K562 (cell line): ENCODE results near the gene ZBTB47. TPM values are rescaled to one million over a fixed set of nuclear protein-coding genes. Genes with fewer than 3 reads are reported as not detected.
A peak's percentile ranks its signal among the peaks of the same experiment; 100 is the strongest.

Experiments
- FOXA1 ChIP-seq: fragments of 450-650 bp; IDR thresholded peaks from 2 replicates; pipeline ENCODE4 v1.6.1; 2016; ENCODE audit warnings: mild to moderate bottlenecking, borderline replicate concordance
- HDGF ChIP-seq: fragments of 450-650 bp; IDR thresholded peaks from 2 replicates; pipeline ENCODE4 v1.6.1; 2016
- NR3C1 ChIP-seq: sonication (generic); formaldehyde crosslinking; IDR thresholded peaks from 2 replicates; pipeline ENCODE4 v1.8.1; 2022; ENCODE audit warnings: missing genetic modification reagents
- RBM25 ChIP-seq: fragments of 200-400 bp; formaldehyde crosslinking; IDR thresholded peaks from 2 replicates; pipeline ENCODE4 v1.6.1; 2018; ENCODE audit warnings: low read length, low read depth, moderate library complexity; ENCODE audit not compliant: severe bottlenecking
- SMARCE1 ChIP-seq: fragments of 450-650 bp; IDR thresholded peaks from 2 replicates; pipeline ENCODE4 v1.7.1; 2016; ENCODE audit warnings: mild to moderate bottlenecking
- ZBTB40 ChIP-seq, 2 experiments: fragments of 450-650 bp in 1 of 2; sonication (generic) in 1 of 2; formaldehyde crosslinking in 1 of 2; IDR thresholded peaks; 2 replicates each; pipeline versions ENCODE4 v1.7.1 to v1.9.0; 2016 to 2022; ENCODE audit warnings: inconsistent platforms in 1 of 2, mild to moderate bottlenecking in 1 of 2, missing genetic modification reagents in 1 of 2
- ZBTB43 ChIP-seq: sonication (generic); formaldehyde crosslinking; IDR thresholded peaks from 2 replicates; pipeline ENCODE4 v1.8.0; 2023; ENCODE audit warnings: mild to moderate bottlenecking, missing genetic modification reagents
- ZNF165 ChIP-seq: fragments of 250-450 bp; sonication (Bioruptor Pico); IDR thresholded peaks from 2 replicates; pipeline ENCODE4 v1.4.0; 2020; ENCODE audit warnings: borderline replicate concordance
- ZNF277 ChIP-seq: fragments of 250-450 bp; sonication (Bioruptor Pico); IDR thresholded peaks from 2 replicates; pipeline ENCODE4 v1.8.0; 2022; ENCODE audit warnings: inconsistent platforms, mild to moderate bottlenecking, moderate library complexity, borderline replicate concordance
- ZNF589 ChIP-seq: fragments of 200-800 bp; sonication (Bioruptor generic); IDR thresholded peaks from 2 replicates; pipeline ENCODE4 v1.6.1; 2016; ENCODE audit warnings: low read depth, missing genetic modification characterization, missing compliant biosample characterization
- ZNF707 ChIP-seq: fragments of 250-450 bp; sonication (Bioruptor Pico); conservative IDR thresholded peaks from 2 replicates; pipeline ENCODE4 v1.8.0; 2022; ENCODE audit warnings: inconsistent platforms, mild to moderate bottlenecking, moderate library complexity
- polyA plus RNA-seq, 8 experiments: library from polyadenylated mRNA; depleted of rRNA in 4 of 8; stranded (reverse) in 5 of 8; unstranded in 3 of 8; fragments of >200 nt; fragmentation: Nextera tagmentation in 2 of 8; fragmentation: Illumina TruSeq in 1 of 8; extraction: Ambion mirVana in 2 of 8; extraction: Trizol in 1 of 8; gene quantifications; 2 replicates each; pipeline versions ENCODE4 v1.2.1 to v1.2.3, GENCODE V29; 2011 to 2014; ENCODE audit warnings: inconsistent platforms in 1 of 8, missing spikeins in 1 of 8
- total RNA-seq, 7 experiments: library from RNA; depleted of rRNA in 6 of 7; stranded (reverse); fragments of >200 nt in 6 of 7; fragmentation: Illumina TruSeq in 2 of 7; extraction: Trizol in 2 of 7; gene quantifications; 2 replicates each; pipeline versions ENCODE4 v1.2.1 to v1.2.3, GENCODE V29; 2011 to 2021; ENCODE audit warnings: low replicate concordance in 1 of 7
- TF ChIP-seq, protein P1 (sequence below), 2 experiments: fragments of 450-650 bp; conservative IDR thresholded peaks; 2 replicates each; pipeline ENCODE4 v1.6.1; 2017; ENCODE audit warnings: mild to moderate bottlenecking in 2 of 2, moderate library complexity in 2 of 2

ZBTB47 gene
- total and polyA plus RNA-seq, 9 of the 15 experiments (the other 6 are each of a cell fraction or from before 2014, with no cell fraction given) = 0.11 to 4.6 (median 1.7) TPM; not detected in 1

- no peak; the same call in 1 of the 2 replicates for TF ChIP-seq ZBTB40 (IDR thresholded peaks at IDR 0.05)
- TF ChIP-seq ZBTB40 (CRISPR knock-in tag; IDR thresholded peaks at IDR 0.05) = no peak
- TF ChIP-seq FOXA1 = no peak
- TF ChIP-seq ZNF589 = no peak
- TF ChIP-seq ZNF707 (CRISPR knock-in tag) = no peak
- TF ChIP-seq ZBTB43 (CRISPR knock-in tag) = no peak
- no peak for TF ChIP-seq ZNF165 (CRISPR knock-in tag)
- no peak for TF ChIP-seq NR3C1
- TF ChIP-seq, protein P1, sequence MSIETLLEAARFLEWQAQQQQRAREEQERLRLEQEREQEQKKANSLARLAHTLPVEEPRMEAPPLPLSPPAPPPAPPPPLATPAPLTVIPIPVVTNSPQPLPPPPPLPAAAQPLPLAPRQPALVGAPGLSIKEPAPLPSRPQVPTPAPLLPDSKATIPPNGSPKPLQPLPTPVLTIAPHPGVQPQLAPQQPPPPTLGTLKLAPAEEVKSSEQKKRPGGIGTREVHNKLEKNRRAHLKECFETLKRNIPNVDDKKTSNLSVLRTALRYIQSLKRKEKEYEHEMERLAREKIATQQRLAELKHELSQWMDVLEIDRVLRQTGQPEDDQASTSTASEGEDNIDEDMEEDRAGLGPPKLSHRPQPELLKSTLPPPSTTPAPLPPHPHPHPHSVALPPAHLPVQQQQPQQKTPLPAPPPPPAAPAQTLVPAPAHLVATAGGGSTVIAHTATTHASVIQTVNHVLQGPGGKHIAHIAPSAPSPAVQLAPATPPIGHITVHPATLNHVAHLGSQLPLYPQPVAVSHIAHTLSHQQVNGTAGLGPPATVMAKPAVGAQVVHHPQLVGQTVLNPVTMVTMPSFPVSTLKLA (conservative IDR thresholded peaks at IDR 0.05) = peak in 1 of 2 experiments; percentile 30; a peak in 1 of 4 replicates
- peak; percentile 47; the same call in 1 of the 2 replicates for TF ChIP-seq SMARCE1
- no peak for TF ChIP-seq RBM25
- TF ChIP-seq HDGF = no peak
- no peak for TF ChIP-seq ZNF277 (CRISPR knock-in tag)
Measured at GRCh38 chr3:42683875-42684598, 30.5 kb downstream of the ZBTB47 start (continued).
